AG04449 (cell line): ENCODE data around the gene SLC22A5.

Experiments used
- CTCF ChIA-PET: fragments of 350-600 bp; formaldehyde crosslinking; extraction: SDS; loops from one replicate; lab custom pipeline; 2021; ENCODE audit warnings: antibody characterized with exemption; lab: Yijun Ruan, JAX
- POLR2A ChIA-PET: fragments of 400-600, 350-600 bp; formaldehyde crosslinking; extraction: SDS; loops from one replicate; lab custom pipeline; 2020; ENCODE audit warnings: antibody characterized with exemption, inconsistent platforms; lab: Yijun Ruan, JAX
- DNase-seq: peaks from one replicate; pipeline ENCODE4 v3.0.0-alpha.2; 2010; ENCODE audit warnings: low read depth, low spot score
- H3K4me3 ChIP-seq: 2 replicates; pipeline ENCODE4 v1.5.1; 2011; ENCODE audit warnings: low read depth, mild to moderate bottlenecking, control low read depth, low read length
- CTCF ChIP-seq: IDR thresholded peaks from one replicate; pipeline ENCODE4 v1.5.1; 2011; ENCODE audit warnings: mild to moderate bottlenecking, moderate library complexity, low read length, control low read depth, inconsistent platforms; ENCODE audit not compliant: insufficient read depth; ENCODE audit errors: missing control alignments

The SLC22A5 gene

GRCh38 chr5:132417889-132418485, 48.5 kb downstream of the SLC22A5 start:
- DNase-seq = no peak
- no peak for TF ChIP-seq CTCF
- ChIA-PET CTCF (interaction anchor here (0.9 to 6.2 kb wide), 14 partner anchors 8 to 81 kb away, joined by 3 to 90 read pairs (median 5); partner anchors contain the start of gene IRF1), POLR2A (interaction anchor here (1.3 to 1.9 kb wide), 2 partner anchors 73 to 78 kb away, joined by 3 to 6 read pairs; partner anchors contain the start of gene IRF1)
- no peak overlapping the region for H3K4me3 ChIP-seq

GRCh38 chr5:132418881-132419280, 49.4 kb downstream of the SLC22A5 start:
- no peak for DNase-seq
- no peak for TF ChIP-seq CTCF
- H3K4me3 ChIP-seq = no peak overlapping the region
- POLR2A ChIA-PET = no interaction called here
- CTCF ChIA-PET = interaction anchor here (0.6 to 6.2 kb wide), 11 partner anchors 9 to 81 kb away, joined by 3 to 90 read pairs (median 4); partner anchors contain the start of gene IRF1

- ChIA-PET POLR2A (interaction anchor here (0.9 kb wide), 1 partner anchor 71 kb away, joined by 6 read pairs; the partner anchor contains the start of gene IRF1), CTCF (interaction anchor here (0.6 to 6.2 kb wide), 34 partner anchors 8 to 86 kb away, joined by 3 to 90 read pairs (median 5); partner anchors contain the start of gene IRF1)
- DNase-seq = no peak
- H3K4me3 ChIP-seq = no peak overlapping the region
- TF ChIP-seq CTCF = peak; percentile 87
Observed at GRCh38 chr5:132419502-132420468, 50.3 kb downstream of the SLC22A5 start.

GRCh38 chr5:132420706-132421272, 51.3 kb downstream of the SLC22A5 start:
- ChIA-PET CTCF (interaction anchor here (0.6 to 1.7 kb wide), 27 partner anchors 8 to 85 kb away, joined by 3 to 33 read pairs (median 6); partner anchors contain the start of gene IRF1), POLR2A (interaction anchor here (0.9 kb wide), 1 partner anchor 70 kb away, joined by 6 read pairs; the partner anchor contains the start of gene IRF1)
- TF ChIP-seq CTCF = no peak
- no peak overlapping the region for H3K4me3 ChIP-seq
- DNase-seq = no peak

GRCh38 chr5:132421462-132421861, 52.0 kb downstream of the SLC22A5 start:
- H3K4me3 ChIP-seq = no peak overlapping the region
- CTCF ChIA-PET = interaction anchor here (1.5 to 1.7 kb wide), 5 partner anchors 8 to 85 kb away, joined by 10 to 33 read pairs (median 14); no protein-coding TSS in a partner anchor
- no peak for TF ChIP-seq CTCF
- DNase-seq = no peak
- POLR2A ChIA-PET = no interaction called here
